K562 (cell line): Measurements from ENCODE around the gene LTA4H. TPM values are rescaled to one million over a fixed set of nuclear protein-coding genes. Genes with fewer than 3 reads are reported as not detected.

Source experiments
- GABPB2 ChIP-seq: fragments of 250-450 bp; sonication (Bioruptor Pico); conservative IDR thresholded peaks from 2 replicates; pipeline ENCODE4 v1.5.1; 2021; ENCODE audit warnings: mild to moderate bottlenecking
- HMG20B ChIP-seq: fragments of 250-450 bp; sonication (Bioruptor Pico); IDR thresholded peaks from 2 replicates; pipeline ENCODE4 v1.5.0; 2021; ENCODE audit warnings: mild to moderate bottlenecking
- HOMEZ ChIP-seq: fragments of 250-450 bp; sonication (Bioruptor Pico); IDR thresholded peaks from 2 replicates; pipeline ENCODE4 v1.4.0; 2020; ENCODE audit warnings: mild to moderate bottlenecking, moderate library complexity
- RCOR1 ChIP-seq, 2 experiments: IDR thresholded peaks; 2 replicates each; pipeline ENCODE4 v1.6.1; 2012; ENCODE audit warnings: low read depth in 2 of 2, low read length in 2 of 2, borderline replicate concordance in 1 of 2, improper control_type of control experiment in 1 of 2
- ZNF407 ChIP-seq: fragments of 450-650 bp; IDR thresholded peaks from 2 replicates; pipeline ENCODE4 v1.6.1; 2016; ENCODE audit warnings: low read depth
- ZNF449 ChIP-seq: fragments of 250-450 bp; sonication (Bioruptor Pico); IDR thresholded peaks from 2 replicates; pipeline ENCODE4 v1.8.0; 2022; ENCODE audit warnings: moderate library complexity, mild to moderate bottlenecking, inconsistent platforms
- polyA plus RNA-seq, 8 experiments: library from polyadenylated mRNA; depleted of rRNA in 4 of 8; stranded (reverse) in 5 of 8; unstranded in 3 of 8; fragments of >200 nt; fragmentation: Nextera tagmentation in 2 of 8; fragmentation: Illumina TruSeq in 1 of 8; extraction: Ambion mirVana in 2 of 8; extraction: Trizol in 1 of 8; gene quantifications; 2 replicates each; pipeline versions ENCODE4 v1.2.1 to v1.2.3, GENCODE V29; 2011 to 2014; ENCODE audit warnings: inconsistent platforms in 1 of 8, missing spikeins in 1 of 8
- total RNA-seq, 7 experiments: library from RNA; depleted of rRNA in 6 of 7; stranded (reverse); fragments of >200 nt in 6 of 7; fragmentation: Illumina TruSeq in 2 of 7; extraction: Trizol in 2 of 7; gene quantifications; 2 replicates each; pipeline versions ENCODE4 v1.2.1 to v1.2.3, GENCODE V29; 2011 to 2021; ENCODE audit warnings: low replicate concordance in 1 of 7

LTA4H gene
- total and polyA plus RNA-seq, 9 of the 15 experiments (the other 6 are each of a cell fraction or from before 2014, with no cell fraction given) = 25.2 to 58.1 (median 40.5) TPM

GRCh38 chr12:95978351-95978750, 57.0 kb downstream of the LTA4H start (continued):
- no peak for TF ChIP-seq ZNF449 (CRISPR knock-in tag)
- no peak for TF ChIP-seq ZNF407
- TF ChIP-seq HMG20B (CRISPR knock-in tag) = no peak
- TF ChIP-seq RCOR1 (IDR thresholded peaks at IDR 0.05; ENCODE audit: borderline replicate concordance in 1 of 2, low read depth in 2 of 2, low read length in 2 of 2) = no peak
- TF ChIP-seq HOMEZ (CRISPR knock-in tag) = no peak
- TF ChIP-seq GABPB2 = no peak
